Stimulated activated CD8-positive, alpha-beta memory T cell treated with anti-CD3 and anti-CD28 coated beads, Interleukin-12 subunit alpha, Interleukin-12 subunit beta, amount 100 ng/mL, for 24 hours (primary cell): ENCODE measurements around the gene NEDD4L.

Source experiments
- DNase-seq: peaks from one replicate; pipeline ENCODE4 v3.0.0-alpha.2; 2020; ENCODE audit errors: extremely low read depth

NEDD4L gene

GRCh38 chr18:58117786-58118403 is 73.9 kb downstream of the NEDD4L start:
- DNase-seq, result no peak

- DNase-seq, result no peak
Measured at GRCh38 chr18:58118536-58118935, 74.5 kb downstream of the NEDD4L start.

GRCh38 chr18:58119819-58120218 is 75.8 kb downstream of the NEDD4L start:
- DNase-seq, result no peak

- DNase-seq, result no peak
Measured at GRCh38 chr18:58124475-58124874, 80.4 kb downstream of the NEDD4L start.

- DNase-seq, result no peak
Measured at GRCh38 chr18:58125183-58125582, 81.2 kb downstream of the NEDD4L start.

GRCh38 chr18:58125756-58126155 is 81.7 kb downstream of the NEDD4L start:
- no peak for DNase-seq

GRCh38 chr18:58128381-58129374 is 84.7 kb downstream of the NEDD4L start:
- no peak for DNase-seq

- DNase-seq, result no peak
Measured at GRCh38 chr18:58132595-58133261, 88.7 kb downstream of the NEDD4L start.

- no peak for DNase-seq
Measured at GRCh38 chr18:58135183-58135641, 91.2 kb downstream of the NEDD4L start.

GRCh38 chr18:58135701-58136331 is 91.8 kb downstream of the NEDD4L start:
- DNase-seq, result no peak

- no peak for DNase-seq
Measured at GRCh38 chr18:58136879-58137278, 92.9 kb downstream of the NEDD4L start.

- DNase-seq, result no peak
Measured at GRCh38 chr18:58139459-58140386, 95.7 kb downstream of the NEDD4L start.

GRCh38 chr18:58140387-58141325 is 96.6 kb downstream of the NEDD4L start:
- DNase-seq, result no peak

GRCh38 chr18:58143386-58143785 is 99.4 kb downstream of the NEDD4L start:
- no peak for DNase-seq

- no peak for DNase-seq
Measured at GRCh38 chr18:58144106-58144505, 100.1 kb downstream of the NEDD4L start.

- DNase-seq, result no peak
Measured at GRCh38 chr18:58144671-58145285, 100.8 kb downstream of the NEDD4L start.

GRCh38 chr18:58146099-58146498 is 102.1 kb downstream of the NEDD4L start:
- DNase-seq, result no peak

GRCh38 chr18:58148954-58149471 is 105.0 kb downstream of the NEDD4L start:
- no peak for DNase-seq

- DNase-seq, result no peak
Measured at GRCh38 chr18:58150772-58151171, 106.7 kb downstream of the NEDD4L start.
